ENCODE data around the gene ZNF654. TPM values are rescaled to one million over a fixed set of nuclear protein-coding genes. Genes with fewer than 3 reads are reported as not detected.

Gene ZNF654
- total and polyA plus RNA-seq, 2 of the 13 experiments (the other 11 are each of a cell fraction or from before 2014, with no cell fraction given) = 1.8 to 4.1 TPM

DNA sequence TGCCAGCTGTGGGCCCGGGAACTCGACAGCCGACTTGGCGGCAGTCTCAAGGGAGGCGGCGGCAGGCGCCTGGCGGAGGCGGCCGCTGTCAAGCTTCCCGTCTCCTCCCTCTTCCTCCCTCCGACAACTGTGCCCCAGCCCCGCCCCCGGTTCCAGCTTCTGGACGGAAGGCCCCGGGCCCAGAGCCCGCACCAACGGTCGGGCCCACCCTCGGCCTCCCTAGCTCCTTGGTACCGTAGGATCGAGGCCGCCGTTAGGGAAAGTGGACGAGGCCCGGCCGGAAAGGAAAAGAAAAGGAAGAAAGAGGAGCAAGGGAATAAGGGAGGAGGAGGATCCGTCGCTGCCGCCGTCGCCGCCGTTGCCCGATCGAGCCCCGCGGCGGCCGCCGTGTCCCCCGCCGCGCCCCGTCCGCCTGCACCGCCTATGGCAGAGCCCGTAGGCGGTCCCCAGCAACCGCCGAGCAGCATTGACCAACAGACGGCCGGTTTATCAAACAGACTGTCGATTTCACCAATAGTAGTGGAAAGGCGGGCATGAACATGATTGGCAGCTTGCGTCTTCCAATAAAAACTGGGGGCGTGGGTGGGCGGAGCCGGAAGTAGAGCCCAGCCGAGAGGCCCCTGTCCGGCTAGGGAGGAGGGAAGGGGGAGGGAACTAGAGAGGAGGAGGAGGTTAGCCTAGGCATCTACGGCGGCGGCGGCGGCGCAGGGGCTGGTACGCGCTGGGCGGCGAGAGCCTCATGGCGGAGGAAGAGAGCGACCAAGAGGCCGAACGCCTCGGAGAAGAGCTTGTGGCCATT lies at the start of gene ZNF654, which contains the start of gene CGGBP1 (continued):
- TF ChIP-seq, protein P1, sequence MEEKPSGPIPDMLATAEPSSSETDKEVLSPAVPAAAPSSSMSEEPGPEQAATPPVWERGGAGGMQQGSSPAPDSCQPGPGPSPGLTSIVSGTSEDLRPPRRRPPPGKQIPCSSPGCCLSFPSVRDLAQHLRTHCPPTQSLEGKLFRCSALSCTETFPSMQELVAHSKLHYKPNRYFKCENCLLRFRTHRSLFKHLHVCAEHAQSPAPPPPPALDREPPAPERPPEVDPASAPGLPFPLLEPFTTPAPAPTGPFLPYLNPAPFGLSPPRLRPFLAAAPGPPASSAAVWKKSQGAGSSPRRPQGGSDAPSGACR (CRISPR knock-in tag; IDR thresholded peaks at IDR 0.05) = no peak
- TF ChIP-seq SPEN (CRISPR knock-in tag; IDR thresholded peaks at IDR 0.05; ENCODE audit: low read depth) (peak; percentile 87), NONO (IDR thresholded peaks at IDR 0.05) (no peak), NONO (CRISPR knock-in tag; conservative IDR thresholded peaks at IDR 0.05) (peak; percentile 73), ZNF326 (CRISPR knock-in tag; IDR thresholded peaks at IDR 0.05; ENCODE audit: borderline replicate concordance) (no peak), TRIM22 (IDR thresholded peaks at IDR 0.05) (no peak), ATF1 (CRISPR knock-in tag; IDR thresholded peaks at IDR 0.05) (peak; percentile 78; the same call in 1 of the 2 replicates), MAX (IDR thresholded peaks at IDR 0.05) (peak; percentile 55; the same call in 1 of the 2 replicates), ESRRA (CRISPR knock-in tag; IDR thresholded peaks at IDR 0.05; ENCODE audit: low read depth) (no peak), ZFX (CRISPR knock-in tag; IDR thresholded peaks at IDR 0.05; ENCODE audit: low read depth) (peak; percentile 98), ZNF496 (CRISPR knock-in tag; IDR thresholded peaks at IDR 0.05; ENCODE audit: insufficient replicate concordance) (no peak), BRD4 (CRISPR knock-in tag; IDR thresholded peaks at IDR 0.05) (no peak), MTF2 (CRISPR knock-in tag; IDR thresholded peaks at IDR 0.05; ENCODE audit: borderline replicate concordance) (no peak; the same call in 1 of the 2 replicates), TMF1 (CRISPR knock-in tag; IDR thresholded peaks at IDR 0.05; ENCODE audit: low read depth) (peak; percentile 80; the same call in 1 of the 2 replicates), ZFP62 (CRISPR knock-in tag; IDR thresholded peaks at IDR 0.05) (no peak), ZMYM2 (CRISPR knock-in tag; IDR thresholded peaks at IDR 0.05) (no peak), ZNF644 (CRISPR knock-in tag; IDR thresholded peaks at IDR 0.05; ENCODE audit: low read depth) (no peak), ZNF768 (CRISPR knock-in tag; IDR thresholded peaks at IDR 0.05) (0 out of 2 replicates have a peak, but pooled peaks have one; percentile 25), ZNF709 (CRISPR knock-in tag; IDR thresholded peaks at IDR 0.05) (peak; percentile 17; the same call in 1 of the 2 replicates), HOXA5 (CRISPR knock-in tag; IDR thresholded peaks at IDR 0.05) (no peak), ZUFSP (CRISPR knock-in tag; IDR thresholded peaks at IDR 0.05; ENCODE audit: borderline replicate concordance) (no peak), ZNF616 (CRISPR knock-in tag; IDR thresholded peaks at IDR 0.05; ENCODE audit: low read depth) (0 out of 2 replicates have a peak, but pooled peaks have one; percentile 48)
- TF ChIP-seq, protein P2, sequence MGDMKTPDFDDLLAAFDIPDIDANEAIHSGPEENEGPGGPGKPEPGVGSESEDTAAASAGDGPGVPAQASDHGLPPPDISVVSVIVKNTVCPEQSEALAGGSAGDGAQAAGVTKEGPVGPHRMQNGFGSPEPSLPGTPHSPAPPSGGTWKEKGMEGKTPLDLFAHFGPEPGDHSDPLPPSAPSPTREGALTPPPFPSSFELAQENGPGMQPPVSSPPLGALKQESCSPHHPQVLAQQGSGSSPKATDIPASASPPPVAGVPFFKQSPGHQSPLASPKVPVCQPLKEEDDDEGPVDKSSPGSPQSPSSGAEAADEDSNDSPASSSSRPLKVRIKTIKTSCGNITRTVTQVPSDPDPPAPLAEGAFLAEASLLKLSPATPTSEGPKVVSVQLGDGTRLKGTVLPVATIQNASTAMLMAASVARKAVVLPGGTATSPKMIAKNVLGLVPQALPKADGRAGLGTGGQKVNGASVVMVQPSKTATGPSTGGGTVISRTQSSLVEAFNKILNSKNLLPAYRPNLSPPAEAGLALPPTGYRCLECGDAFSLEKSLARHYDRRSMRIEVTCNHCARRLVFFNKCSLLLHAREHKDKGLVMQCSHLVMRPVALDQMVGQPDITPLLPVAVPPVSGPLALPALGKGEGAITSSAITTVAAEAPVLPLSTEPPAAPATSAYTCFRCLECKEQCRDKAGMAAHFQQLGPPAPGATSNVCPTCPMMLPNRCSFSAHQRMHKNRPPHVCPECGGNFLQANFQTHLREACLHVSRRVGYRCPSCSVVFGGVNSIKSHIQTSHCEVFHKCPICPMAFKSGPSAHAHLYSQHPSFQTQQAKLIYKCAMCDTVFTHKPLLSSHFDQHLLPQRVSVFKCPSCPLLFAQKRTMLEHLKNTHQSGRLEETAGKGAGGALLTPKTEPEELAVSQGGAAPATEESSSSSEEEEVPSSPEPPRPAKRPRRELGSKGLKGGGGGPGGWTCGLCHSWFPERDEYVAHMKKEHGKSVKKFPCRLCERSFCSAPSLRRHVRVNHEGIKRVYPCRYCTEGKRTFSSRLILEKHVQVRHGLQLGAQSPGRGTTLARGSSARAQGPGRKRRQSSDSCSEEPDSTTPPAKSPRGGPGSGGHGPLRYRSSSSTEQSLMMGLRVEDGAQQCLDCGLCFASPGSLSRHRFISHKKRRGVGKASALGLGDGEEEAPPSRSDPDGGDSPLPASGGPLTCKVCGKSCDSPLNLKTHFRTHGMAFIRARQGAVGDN (CRISPR knock-in tag; IDR thresholded peaks at IDR 0.05) = peak; percentile 82

All from HepG2 (cell line).